ENCODE measurements around the gene LARP4B. TPM values are rescaled to one million over a fixed set of nuclear protein-coding genes. Genes with fewer than 3 reads are reported as not detected.

The LARP4B gene
- polyA plus RNA-seq, 1 experiment, result 33.5 TPM

DNA sequence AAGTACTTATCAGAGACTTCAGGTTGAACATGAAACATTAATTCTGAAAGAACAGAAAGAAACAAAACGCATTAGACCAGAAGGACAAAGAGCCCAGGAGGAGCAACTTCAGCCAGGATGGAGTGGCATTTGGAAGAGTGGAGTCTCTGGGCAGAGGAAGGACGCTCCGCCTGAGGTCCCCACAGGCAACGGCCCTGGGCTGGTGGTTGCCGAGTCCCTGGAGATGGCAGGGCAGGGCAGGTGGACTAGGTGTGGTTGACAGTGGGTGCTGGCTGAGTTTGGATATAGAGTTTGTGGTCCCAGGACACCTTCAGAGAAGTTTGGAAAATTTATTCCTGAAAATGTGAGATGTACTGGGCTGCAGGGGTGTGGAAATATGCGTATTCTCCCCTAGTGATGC is 27.4 kb upstream of the LARP4B start:
- CTCF ChIA-PET, result no interaction called here
- H3K27ac ChIP-seq (ENCODE audit: low read depth, low read length), result no peak overlapping the region
- POLR2A ChIA-PET, result no interaction called here
- no peak overlapping the region for H3K4me3 ChIP-seq (ENCODE audit: low read depth, low read length)
- no peak for DNase-seq (ENCODE audit: low read depth, low spot score)
- peaks cover 13% of the 10 kb centered on the region for H3K27me3 ChIP-seq (ENCODE audit: control insufficient read depth, insufficient read depth, low read length)
- TF ChIP-seq, protein P1, sequence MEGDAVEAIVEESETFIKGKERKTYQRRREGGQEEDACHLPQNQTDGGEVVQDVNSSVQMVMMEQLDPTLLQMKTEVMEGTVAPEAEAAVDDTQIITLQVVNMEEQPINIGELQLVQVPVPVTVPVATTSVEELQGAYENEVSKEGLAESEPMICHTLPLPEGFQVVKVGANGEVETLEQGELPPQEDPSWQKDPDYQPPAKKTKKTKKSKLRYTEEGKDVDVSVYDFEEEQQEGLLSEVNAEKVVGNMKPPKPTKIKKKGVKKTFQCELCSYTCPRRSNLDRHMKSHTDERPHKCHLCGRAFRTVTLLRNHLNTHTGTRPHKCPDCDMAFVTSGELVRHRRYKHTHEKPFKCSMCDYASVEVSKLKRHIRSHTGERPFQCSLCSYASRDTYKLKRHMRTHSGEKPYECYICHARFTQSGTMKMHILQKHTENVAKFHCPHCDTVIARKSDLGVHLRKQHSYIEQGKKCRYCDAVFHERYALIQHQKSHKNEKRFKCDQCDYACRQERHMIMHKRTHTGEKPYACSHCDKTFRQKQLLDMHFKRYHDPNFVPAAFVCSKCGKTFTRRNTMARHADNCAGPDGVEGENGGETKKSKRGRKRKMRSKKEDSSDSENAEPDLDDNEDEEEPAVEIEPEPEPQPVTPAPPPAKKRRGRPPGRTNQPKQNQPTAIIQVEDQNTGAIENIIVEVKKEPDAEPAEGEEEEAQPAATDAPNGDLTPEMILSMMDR (IDR thresholded peaks at IDR 0.05; ENCODE audit: low read depth, low read length), result no peak
- H3K9me3 ChIP-seq (ENCODE audit: control insufficient read depth, insufficient read depth, low read length), result no peaks in the 10 kb centered on the region; the same call in 1 of the 2 replicates

DNA sequence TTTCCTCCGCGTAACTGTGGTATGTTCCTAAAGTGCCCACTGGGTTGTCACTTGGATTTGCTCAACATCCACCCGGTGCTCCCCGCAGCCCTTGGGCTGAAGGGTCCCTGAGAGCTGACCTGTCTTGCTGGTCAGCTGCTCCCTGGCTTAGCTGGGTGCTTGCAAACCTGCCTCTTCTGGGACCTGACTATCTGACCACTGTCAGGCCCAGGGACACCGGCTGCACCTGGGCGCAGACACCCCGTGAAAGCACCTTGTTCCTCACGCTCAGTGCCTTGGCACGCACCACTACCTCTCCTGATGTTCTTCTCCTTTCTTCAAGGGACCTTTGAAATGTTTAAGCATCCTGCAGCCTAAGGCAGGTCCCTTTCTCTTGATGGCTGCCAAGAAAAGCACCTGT is 26.6 kb upstream of the LARP4B start:
- POLR2A ChIA-PET, result no interaction called here
- no peak overlapping the region for H3K27ac ChIP-seq (ENCODE audit: low read depth, low read length)
- DNase-seq (ENCODE audit: low read depth, low spot score), result no peak
- CTCF ChIA-PET, result no interaction called here
- no peaks in the 10 kb centered on the region; the same call in 1 of the 2 replicates for H3K9me3 ChIP-seq (ENCODE audit: control insufficient read depth, insufficient read depth, low read length)
- H3K27me3 ChIP-seq (ENCODE audit: control insufficient read depth, insufficient read depth, low read length), result peaks cover 15% of the 10 kb centered on the region
- TF ChIP-seq, protein P1 (IDR thresholded peaks at IDR 0.05; ENCODE audit: low read depth, low read length), result no peak
- no peak overlapping the region for H3K4me3 ChIP-seq (ENCODE audit: low read depth, low read length)

DNA sequence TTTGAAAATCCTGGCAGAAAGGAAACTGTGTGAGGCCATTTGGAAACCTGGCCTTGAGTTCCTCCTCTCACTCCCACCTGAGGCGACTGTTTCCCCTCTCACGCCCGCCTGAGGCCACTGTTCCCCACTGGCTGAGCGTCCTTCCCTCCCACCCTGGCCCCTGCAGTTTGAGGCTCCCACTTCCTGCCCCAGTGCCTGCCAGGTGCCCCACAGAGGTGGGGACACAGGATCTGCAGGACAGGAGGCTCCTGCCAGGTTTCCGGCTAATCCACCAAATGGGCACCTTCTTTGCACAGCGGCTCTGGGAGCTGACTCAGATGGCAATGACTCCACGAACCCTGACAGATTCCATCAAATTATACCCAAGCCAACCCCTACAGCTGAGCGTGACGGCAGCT is 24.3 kb upstream of the LARP4B start:
- no peak overlapping the region for H3K4me3 ChIP-seq (ENCODE audit: low read depth, low read length)
- peaks cover 15% of the 10 kb centered on the region for H3K27me3 ChIP-seq (ENCODE audit: control insufficient read depth, insufficient read depth, low read length)
- TF ChIP-seq, protein P1 (IDR thresholded peaks at IDR 0.05; ENCODE audit: low read depth, low read length), result no peak
- no peak overlapping the region for H3K27ac ChIP-seq (ENCODE audit: low read depth, low read length)
- POLR2A ChIA-PET, result interaction anchor here (0.6 kb wide), 1 partner anchor 32 kb away, joined by 3 read pairs; no protein-coding TSS in a partner anchor
- DNase-seq (ENCODE audit: low read depth, low spot score), result no peak
- H3K9me3 ChIP-seq (ENCODE audit: control insufficient read depth, insufficient read depth, low read length), result no peaks in the 10 kb centered on the region; the same call in 1 of the 2 replicates
- CTCF ChIA-PET, result no interaction called here

DNA sequence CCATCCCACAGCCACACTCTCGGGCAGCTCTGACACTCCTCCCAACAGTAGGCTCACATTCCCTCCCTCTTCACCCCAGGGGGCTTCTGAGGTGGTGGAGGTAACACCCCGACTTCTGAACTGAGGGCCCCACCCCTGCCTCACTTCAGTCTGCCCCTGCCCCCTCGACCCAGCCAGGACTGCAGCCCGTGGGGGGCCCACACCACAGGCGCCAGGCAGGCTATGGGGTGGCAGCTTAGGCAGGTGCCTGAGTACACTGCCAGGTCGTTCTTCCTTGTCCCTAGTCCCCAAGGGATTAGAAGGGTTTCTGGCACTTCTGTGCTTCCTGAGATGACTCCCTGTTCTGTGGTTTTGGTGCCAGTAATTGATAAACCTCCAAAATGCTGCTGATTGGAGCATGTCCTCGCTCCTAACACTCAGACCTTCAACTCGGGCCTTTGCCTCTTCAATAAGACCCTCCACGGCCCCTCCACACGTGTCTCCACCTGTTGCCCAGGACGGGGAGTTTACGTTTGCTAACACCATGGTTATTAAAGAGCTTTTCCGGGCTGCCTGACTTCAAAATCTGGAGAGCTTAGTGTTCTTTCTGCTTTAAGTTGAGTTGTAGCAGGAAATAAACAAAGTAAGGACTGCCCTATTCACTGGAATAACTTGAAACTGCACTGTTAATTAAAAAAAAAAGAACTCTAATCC is 23.8 kb upstream of the LARP4B start:
- peaks cover 15% of the 10 kb centered on the region for H3K27me3 ChIP-seq (ENCODE audit: control insufficient read depth, insufficient read depth, low read length)
- DNase-seq (ENCODE audit: low read depth, low spot score), result no peak
- TF ChIP-seq, protein P1 (IDR thresholded peaks at IDR 0.05; ENCODE audit: low read depth, low read length), result no peak
- H3K9me3 ChIP-seq (ENCODE audit: control insufficient read depth, insufficient read depth, low read length), result no peaks in the 10 kb centered on the region; the same call in 1 of the 2 replicates
- H3K4me3 ChIP-seq (ENCODE audit: low read depth, low read length), result no peak overlapping the region
- ChIA-PET POLR2A (interaction anchor here (0.6 kb wide), 1 partner anchor 32 kb away, joined by 3 read pairs; no protein-coding TSS in a partner anchor), CTCF (no interaction called here)
- no peak overlapping the region for H3K27ac ChIP-seq (ENCODE audit: low read depth, low read length)

DNA sequence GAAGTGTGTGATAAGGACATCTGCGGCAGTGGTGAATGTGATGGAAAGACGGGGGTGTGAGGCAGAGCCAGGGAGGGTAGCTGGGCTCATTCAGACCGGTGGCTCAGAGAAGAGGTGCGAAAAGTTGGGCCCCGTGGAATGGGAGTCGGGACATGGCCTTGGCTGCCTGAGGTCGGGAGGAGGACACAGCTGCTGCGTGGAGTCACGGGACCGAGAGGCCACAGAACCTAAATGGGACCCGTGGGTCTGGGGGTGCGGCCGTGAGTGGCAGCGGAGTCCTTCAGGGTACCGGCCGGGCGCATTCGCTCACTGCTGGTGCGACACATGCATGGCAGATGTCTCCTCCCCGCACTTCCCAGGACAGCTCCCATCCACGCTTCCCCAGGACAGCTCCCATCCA is 22.9 kb upstream of the LARP4B start:
- no peak for DNase-seq (ENCODE audit: low read depth, low spot score)
- H3K9me3 ChIP-seq (ENCODE audit: control insufficient read depth, insufficient read depth, low read length), result no peaks in the 10 kb centered on the region; the same call in 1 of the 2 replicates
- no peak overlapping the region for H3K4me3 ChIP-seq (ENCODE audit: low read depth, low read length)
- ChIA-PET POLR2A (no interaction called here), CTCF (no interaction called here)
- no peak overlapping the region for H3K27ac ChIP-seq (ENCODE audit: low read depth, low read length)
- peaks cover 20% of the 10 kb centered on the region for H3K27me3 ChIP-seq (ENCODE audit: control insufficient read depth, insufficient read depth, low read length)
- TF ChIP-seq, protein P1 (IDR thresholded peaks at IDR 0.05; ENCODE audit: low read depth, low read length), result no peak

Measured in AG04450 (cell line).